ENCODE measurements around the gene FOSL2.

FOSL2 gene

GRCh38 chr2:28457237-28457636 is 64.6 kb downstream of the FOSL2 start:
- no peak for DNase-seq (ENCODE audit: low read depth in 1 of 2, low spot score in 1 of 2)
- no peak for TF ChIP-seq GABPA (IDR thresholded peaks at IDR 0.05; ENCODE audit: low read depth)
- no peak for TF ChIP-seq SPI1 (IDR thresholded peaks at IDR 0.05; ENCODE audit: borderline replicate concordance, low read depth)
- TF ChIP-seq REST (IDR thresholded peaks at IDR 0.05; ENCODE audit: insufficient replicate concordance, low read depth): no peak
- Histone ChIP-seq H3K4me3 (replicated peaks; ENCODE audit: insufficient read depth, low read length) (no peak overlapping the region), H3K27ac (replicated peaks) (no peak overlapping the region), H3K27me3 (ENCODE audit: insufficient read depth, poor library complexity, severe bottlenecking) (no peaks in the 10 kb centered on the region)

GRCh38 chr2:28461056-28461455 is 68.4 kb downstream of the FOSL2 start:
- DNase-seq (ENCODE audit: low read depth in 1 of 2, low spot score in 1 of 2): peak in 1 of 2 experiments; percentile 60
- no peaks in the 10 kb centered on the region for H3K27me3 ChIP-seq (ENCODE audit: insufficient read depth, poor library complexity, severe bottlenecking)
- H3K4me3 ChIP-seq (replicated peaks; ENCODE audit: insufficient read depth, low read length): no peak overlapping the region
- 0 out of 2 replicates have a peak overlapping the region, but pooled peaks have one; percentile 21 for H3K27ac ChIP-seq (replicated peaks)
- TF ChIP-seq SPI1 (IDR thresholded peaks at IDR 0.05; ENCODE audit: borderline replicate concordance, low read depth) (peak; percentile 89), GABPA (IDR thresholded peaks at IDR 0.05; ENCODE audit: low read depth) (no peak), POLR2AphosphoS5 (IDR thresholded peaks at IDR 0.05; ENCODE audit: low read depth) (no peak), CTCF (IDR thresholded peaks at IDR 0.05; ENCODE audit: insufficient read depth, low read length) (no peak), REST (IDR thresholded peaks at IDR 0.05; ENCODE audit: insufficient replicate concordance, low read depth) (no peak)

GRCh38 chr2:28462122-28462521 is 69.5 kb downstream of the FOSL2 start:
- Histone ChIP-seq H3K27me3 (ENCODE audit: insufficient read depth, poor library complexity, severe bottlenecking) (no peaks in the 10 kb centered on the region), H3K4me3 (replicated peaks; ENCODE audit: insufficient read depth, low read length) (no peak overlapping the region)
- TF ChIP-seq GABPA (IDR thresholded peaks at IDR 0.05; ENCODE audit: low read depth) (no peak), CTCF (IDR thresholded peaks at IDR 0.05; ENCODE audit: insufficient read depth, low read length) (no peak), SPI1 (IDR thresholded peaks at IDR 0.05; ENCODE audit: borderline replicate concordance, low read depth) (no peak), POLR2AphosphoS5 (IDR thresholded peaks at IDR 0.05; ENCODE audit: low read depth) (no peak), REST (IDR thresholded peaks at IDR 0.05; ENCODE audit: insufficient replicate concordance, low read depth) (no peak)

More at GRCh38 chr2:28462122-28462521, 69.5 kb downstream of the FOSL2 start:
- DNase-seq (ENCODE audit: low read depth in 1 of 2, low spot score in 1 of 2): no peak
- H3K27ac ChIP-seq (replicated peaks): peak overlapping the region; percentile 81

All from HL-60 (cell line).